ENCODE data around the gene TSPAN4. TPM values are rescaled to one million over a fixed set of nuclear protein-coding genes. Genes with fewer than 3 reads are reported as not detected.

The TSPAN4 gene
- polyA plus RNA-seq, 3 donors: 52.6 to 75.5 (median 63.1) TPM

DNA sequence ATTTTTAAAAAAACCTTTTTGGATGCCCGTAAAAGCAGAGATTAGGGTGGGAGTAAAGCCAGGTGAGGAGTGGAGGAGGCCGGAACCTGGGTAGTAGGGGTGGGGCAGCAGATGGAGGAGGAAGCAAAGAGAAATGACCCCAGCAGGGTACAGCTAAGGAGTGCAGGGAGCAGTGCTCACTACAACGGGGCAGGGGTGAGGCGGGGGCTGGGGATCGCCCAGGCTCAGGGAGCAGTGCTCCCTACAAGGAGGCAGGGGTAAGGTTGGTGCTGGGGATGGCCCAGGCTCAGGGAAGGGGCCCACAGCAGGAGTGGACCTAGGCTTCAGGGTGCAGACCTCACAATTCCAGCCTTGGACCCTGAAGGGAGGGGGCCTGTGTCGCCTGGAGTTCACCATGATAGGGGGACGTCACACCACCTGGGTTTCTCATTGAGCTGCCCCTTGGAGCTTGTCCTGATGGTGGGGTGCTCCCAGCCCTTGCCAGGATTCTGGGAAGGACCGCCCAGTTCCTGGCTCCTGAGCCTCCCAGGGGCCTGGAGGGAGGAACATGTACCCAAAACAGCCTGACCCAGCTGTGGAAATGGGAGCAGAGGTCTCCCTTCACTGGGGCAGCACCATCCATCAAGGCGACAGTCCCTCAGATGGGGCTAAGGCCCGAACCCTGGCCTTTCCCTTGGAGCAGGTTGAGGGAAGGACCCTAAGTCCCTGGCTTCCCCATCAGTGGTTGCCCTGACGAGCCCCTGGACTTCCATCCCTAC, 26.8 kb upstream of the TSPAN4 start:
- Histone ChIP-seq H4K20me1 (ENCODE audit: insufficient read depth, low read length) (peaks cover 38% of the 10 kb centered on the region), H3K4me1 (ENCODE audit: control insufficient read depth in 1 of 2, insufficient read depth in 2 of 2, low read length in 2 of 2) (peaks cover 19 to 30% of the 10 kb centered on the region in 2 donors), H3K36me3 (replicated peaks in 1 of 2; ENCODE audit: control insufficient read depth in 1 of 2, insufficient read depth in 2 of 2, low read length in 2 of 2) (peaks cover 23 to 29% of the 10 kb centered on the region in 2 donors), H3K79me2 (ENCODE audit: insufficient read depth, low read length) (peaks cover 31% of the 10 kb centered on the region), H3K9me3 (replicated peaks in 1 of 2; ENCODE audit: control insufficient read depth in 1 of 2, insufficient read depth in 1 of 2, low read length in 2 of 2) (no peaks in the 10 kb centered on the region), H3K27me3 (ENCODE audit: control insufficient read depth in 2 of 2, insufficient read depth in 2 of 2, low read length in 2 of 2) (no peaks in the 10 kb centered on the region), H3K4me3 (replicated peaks in 1 of 3; ENCODE audit: low read depth in 2 of 3, low read length in 3 of 3) (no peak overlapping the region), H3K9ac (ENCODE audit: insufficient read depth, low read length, poor library complexity, severe bottlenecking) (no peak overlapping the region), H3K4me2 (replicated peaks; ENCODE audit: extremely low read depth, low read length, poor library complexity, severe bottlenecking) (no peak overlapping the region), H3K27ac (ENCODE audit: low read depth in 1 of 2, low read length in 2 of 2) (no peak overlapping the region), H2AFZ (ENCODE audit: insufficient read depth, low read depth, low read length, poor library complexity, severe bottlenecking) (no peak overlapping the region)
- peaks cover 0 to 10% (median 2%) of the 10 kb centered on the region in 3 donors for H3K27me3 Mint-ChIP-seq (ENCODE audit: low read depth in 3 of 3)
- peaks cover 23 to 31% of the 10 kb centered on the region in 2 donors for H3K36me3 Mint-ChIP-seq
- peaks cover 18% of the 10 kb centered on the region for H3K4me1 Mint-ChIP-seq
- DNase-seq: no peak
- no peaks in the 10 kb centered on the region for H3K9me3 Mint-ChIP-seq
- peak overlapping the region in 1 of 7 donors; percentile 3 for H3K27ac Mint-ChIP-seq
- no peak overlapping the region for H3K4me3 Mint-ChIP-seq
- TF ChIP-seq, protein P1, sequence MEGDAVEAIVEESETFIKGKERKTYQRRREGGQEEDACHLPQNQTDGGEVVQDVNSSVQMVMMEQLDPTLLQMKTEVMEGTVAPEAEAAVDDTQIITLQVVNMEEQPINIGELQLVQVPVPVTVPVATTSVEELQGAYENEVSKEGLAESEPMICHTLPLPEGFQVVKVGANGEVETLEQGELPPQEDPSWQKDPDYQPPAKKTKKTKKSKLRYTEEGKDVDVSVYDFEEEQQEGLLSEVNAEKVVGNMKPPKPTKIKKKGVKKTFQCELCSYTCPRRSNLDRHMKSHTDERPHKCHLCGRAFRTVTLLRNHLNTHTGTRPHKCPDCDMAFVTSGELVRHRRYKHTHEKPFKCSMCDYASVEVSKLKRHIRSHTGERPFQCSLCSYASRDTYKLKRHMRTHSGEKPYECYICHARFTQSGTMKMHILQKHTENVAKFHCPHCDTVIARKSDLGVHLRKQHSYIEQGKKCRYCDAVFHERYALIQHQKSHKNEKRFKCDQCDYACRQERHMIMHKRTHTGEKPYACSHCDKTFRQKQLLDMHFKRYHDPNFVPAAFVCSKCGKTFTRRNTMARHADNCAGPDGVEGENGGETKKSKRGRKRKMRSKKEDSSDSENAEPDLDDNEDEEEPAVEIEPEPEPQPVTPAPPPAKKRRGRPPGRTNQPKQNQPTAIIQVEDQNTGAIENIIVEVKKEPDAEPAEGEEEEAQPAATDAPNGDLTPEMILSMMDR (IDR thresholded peaks at IDR 0.05): no peak
- 96% methylated on average over 8 of the region's 11 CpGs for WGBS (ENCODE audit: insufficient coverage)
- intact Hi-C loops (cut with micrococcal nuclease): no loop called here

DNA sequence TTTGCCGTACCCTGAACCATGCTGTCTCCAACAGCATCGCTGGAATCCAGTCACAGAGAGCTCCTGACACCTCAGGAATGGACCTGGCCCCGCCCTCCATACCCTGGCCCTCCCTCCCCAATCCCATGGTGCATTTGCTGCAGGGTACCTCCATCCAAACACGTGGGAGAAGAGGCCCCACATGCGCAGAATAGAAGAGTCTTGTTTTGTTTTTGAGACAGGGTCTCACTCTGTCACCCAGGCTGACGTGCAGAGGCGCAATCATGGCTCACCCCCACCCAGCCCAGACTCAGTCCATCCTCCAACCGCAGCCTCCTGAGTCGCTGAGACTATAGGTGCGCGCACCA, 26.2 kb upstream of the TSPAN4 start:
- Mint-ChIP-seq H3K9me3 (no peaks in the 10 kb centered on the region), H3K36me3 (peaks cover 20 to 30% of the 10 kb centered on the region in 2 donors), H3K4me3 (no peak overlapping the region), H3K4me1 (peaks cover 18% of the 10 kb centered on the region), H3K27me3 (ENCODE audit: low read depth in 3 of 3) (peaks cover 0 to 10% (median 2%) of the 10 kb centered on the region in 3 donors), H3K27ac (peak overlapping the region in 1 of 7 donors; percentile 3)
- H3K4me1 ChIP-seq (ENCODE audit: control insufficient read depth in 1 of 2, insufficient read depth in 2 of 2, low read length in 2 of 2): peaks cover 20 to 30% of the 10 kb centered on the region in 2 donors
- no peak overlapping the region for H2AFZ ChIP-seq (ENCODE audit: insufficient read depth, low read depth, low read length, poor library complexity, severe bottlenecking)
- no peak for DNase-seq
- TF ChIP-seq, protein P1 (IDR thresholded peaks at IDR 0.05): no peak
- 86% methylated on average over 2 of the region's 11 CpGs for WGBS (ENCODE audit: insufficient coverage)
- no peaks in the 10 kb centered on the region for H3K9me3 ChIP-seq (replicated peaks in 1 of 2; ENCODE audit: control insufficient read depth in 1 of 2, insufficient read depth in 1 of 2, low read length in 2 of 2)
- H3K27ac ChIP-seq (ENCODE audit: low read depth in 1 of 2, low read length in 2 of 2): no peak overlapping the region
- peaks cover 31% of the 10 kb centered on the region for H3K79me2 ChIP-seq (ENCODE audit: insufficient read depth, low read length)
- no peak overlapping the region for H3K4me2 ChIP-seq (replicated peaks; ENCODE audit: extremely low read depth, low read length, poor library complexity, severe bottlenecking)
- H3K27me3 ChIP-seq (ENCODE audit: control insufficient read depth in 2 of 2, insufficient read depth in 2 of 2, low read length in 2 of 2): no peaks in the 10 kb centered on the region
- no peak overlapping the region for H3K4me3 ChIP-seq (replicated peaks in 1 of 3; ENCODE audit: low read depth in 2 of 3, low read length in 3 of 3)
- intact Hi-C loops (cut with micrococcal nuclease): no loop called here
- peaks cover 23 to 26% of the 10 kb centered on the region in 2 donors for H3K36me3 ChIP-seq (replicated peaks in 1 of 2; ENCODE audit: control insufficient read depth in 1 of 2, insufficient read depth in 2 of 2, low read length in 2 of 2)
- H3K9ac ChIP-seq (ENCODE audit: insufficient read depth, low read length, poor library complexity, severe bottlenecking): no peak overlapping the region
- H4K20me1 ChIP-seq (ENCODE audit: insufficient read depth, low read length): peaks cover 38% of the 10 kb centered on the region

Measured in CD14-positive monocyte (primary cell).